NCI-H460 (cell line): ENCODE results near the gene RANBP3. TPM values are rescaled to one million over a fixed set of nuclear protein-coding genes. Genes with fewer than 3 reads are reported as not detected.

Source experiments
- DNase-seq: peaks from one replicate; pipeline ENCODE4 v3.0.0-alpha.2; 2016; ENCODE audit warnings: low read depth; ENCODE audit errors: extremely low read depth
- total RNA-seq: library from RNA; depleted of rRNA; stranded (reverse); fragments of >200 nt; shearing (Covaris generic); gene quantifications from 2 replicates; pipeline ENCODE4 v1.2.3, GENCODE V29; 2014

Gene RANBP3
- total RNA-seq, 1 experiment from 2014 or later, result 32.5 TPM

DNA sequence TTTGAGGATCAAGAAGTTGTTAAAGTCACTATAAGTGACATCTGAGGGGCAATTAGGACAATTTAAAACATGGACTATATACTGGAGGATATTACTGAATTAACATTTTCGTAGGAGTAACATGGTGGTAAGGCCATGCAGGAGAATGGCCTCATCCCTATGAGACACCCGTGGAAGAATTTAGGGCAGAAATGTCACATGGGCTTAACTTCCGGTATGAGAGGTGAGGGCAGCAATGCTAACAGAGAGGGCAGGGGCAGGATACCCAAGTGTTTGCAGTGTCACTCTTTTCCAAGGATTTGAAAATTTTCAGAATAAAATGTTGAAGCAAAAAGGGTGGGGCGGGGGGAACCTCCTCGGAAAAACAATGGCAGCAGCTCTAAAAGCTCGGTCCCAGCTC is 23.6 kb downstream of the RANBP3 start:
- no peak for DNase-seq

DNA sequence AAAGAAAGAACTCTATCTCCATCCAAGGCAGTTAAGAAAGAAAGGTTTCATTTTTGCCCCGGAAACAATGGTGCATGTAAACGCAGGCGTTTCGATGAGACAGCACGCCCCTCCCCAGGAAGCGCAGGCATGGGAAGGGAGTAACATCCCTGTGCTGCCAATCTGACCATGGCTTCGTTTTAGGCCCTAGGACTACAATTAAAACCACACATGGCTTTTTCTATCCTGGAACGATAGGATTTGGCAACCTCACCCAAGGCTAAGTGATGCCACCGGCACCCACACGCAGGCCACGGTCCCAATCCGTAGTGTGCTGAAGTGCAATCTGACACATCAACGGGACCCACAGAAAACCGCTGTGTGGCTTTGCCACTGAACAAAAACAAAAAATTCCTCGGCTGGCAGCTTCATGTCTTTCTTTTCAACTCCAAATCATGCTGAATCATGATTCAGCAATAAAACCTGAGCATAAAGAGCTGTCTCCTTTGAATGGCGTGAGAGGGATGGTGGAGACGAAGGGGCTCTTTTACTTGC is 24.2 kb downstream of the RANBP3 start:
- DNase-seq, result no peak

DNA sequence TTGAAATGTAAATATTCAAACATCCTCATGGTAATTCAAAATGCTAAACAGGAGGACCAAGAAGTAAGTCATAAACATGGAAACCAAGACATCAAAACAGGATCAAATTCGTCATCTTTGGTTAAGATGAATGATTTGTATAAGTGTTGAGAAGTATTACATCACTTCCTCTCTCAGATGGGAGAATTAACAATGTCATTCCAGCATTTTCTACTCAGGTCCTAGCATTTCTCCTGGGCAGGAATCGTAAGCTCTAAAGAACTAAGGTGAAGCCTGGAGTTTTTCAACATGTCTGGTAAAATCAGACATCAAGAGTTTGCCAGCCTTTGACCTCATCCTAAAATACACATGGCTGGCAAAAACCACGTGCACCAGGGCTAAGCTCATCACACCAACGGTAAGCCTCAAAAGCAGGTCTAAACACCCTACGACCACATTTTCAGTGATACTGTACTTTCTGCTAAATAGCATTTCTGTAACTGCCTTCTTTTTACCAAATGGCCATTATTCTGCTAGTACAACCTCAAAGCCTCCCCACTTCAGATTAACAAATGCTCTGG is 24.8 kb downstream of the RANBP3 start:
- no peak for DNase-seq

DNA sequence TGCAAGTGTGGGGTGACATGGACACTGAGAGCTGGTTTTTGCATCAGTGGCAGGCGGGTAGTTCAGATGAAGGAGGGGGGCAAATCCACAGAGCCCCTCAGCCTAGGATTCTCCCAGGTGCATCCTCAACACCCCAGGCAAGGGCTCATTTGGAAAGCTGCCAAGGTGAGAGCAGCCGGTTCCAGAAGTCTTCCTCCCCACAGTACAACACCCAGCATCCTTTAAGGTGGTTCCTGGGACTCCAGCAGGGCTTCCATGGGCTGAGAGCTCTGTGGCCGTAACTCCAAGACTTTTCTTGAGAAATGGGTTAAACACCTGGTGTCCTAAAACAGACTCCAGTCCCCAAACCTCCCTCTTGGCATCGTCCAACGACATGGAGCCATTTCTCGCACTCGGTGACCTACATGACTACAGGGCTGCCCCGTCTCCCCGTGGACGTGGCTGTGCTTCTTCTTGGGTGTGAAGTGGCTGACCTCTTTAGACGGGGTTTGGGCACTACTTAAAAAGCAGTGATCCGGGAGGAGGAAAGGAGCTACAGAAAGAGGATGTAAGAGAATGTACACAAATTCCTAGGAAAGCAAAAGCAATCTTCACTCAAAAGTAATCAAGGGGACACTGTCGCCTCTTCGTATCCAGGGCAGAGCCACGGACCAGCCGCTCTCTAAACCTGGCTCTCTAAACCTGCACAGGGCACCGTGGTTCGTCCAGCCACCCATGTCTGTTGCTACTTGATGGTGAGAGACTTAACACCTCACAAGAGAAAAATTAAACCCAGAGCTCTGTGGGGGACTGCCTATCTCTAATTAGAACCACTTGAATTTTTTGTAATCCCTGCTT is 25.5 kb downstream of the RANBP3 start:
- no peak for DNase-seq

DNA sequence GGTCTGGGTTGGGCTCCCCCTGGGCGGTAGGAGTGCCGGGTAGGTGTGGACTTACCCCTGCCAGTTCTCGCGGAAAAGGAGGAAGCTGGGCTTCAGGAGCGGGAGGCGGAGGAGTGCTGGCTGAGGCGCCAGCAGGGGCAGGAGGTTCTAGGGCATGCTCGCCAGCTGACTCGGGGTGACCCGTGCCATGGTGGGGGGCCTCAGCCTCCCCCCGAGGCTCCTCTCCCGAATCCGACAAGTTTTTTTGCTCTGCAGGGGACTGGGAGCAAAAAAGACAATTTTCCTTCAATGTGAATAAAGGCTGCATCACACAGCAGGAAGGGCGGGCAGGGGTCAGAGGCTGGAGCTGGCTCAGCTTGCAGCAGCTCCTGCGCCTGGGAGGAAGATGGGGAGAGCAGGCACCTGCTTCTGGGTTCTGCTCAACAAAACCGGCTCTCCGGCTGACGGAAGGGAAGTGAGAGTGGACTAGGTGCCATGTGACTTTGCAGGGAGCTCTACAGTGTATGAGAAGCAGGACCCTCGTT is 26.5 kb downstream of the RANBP3 start:
- no peak for DNase-seq

DNA sequence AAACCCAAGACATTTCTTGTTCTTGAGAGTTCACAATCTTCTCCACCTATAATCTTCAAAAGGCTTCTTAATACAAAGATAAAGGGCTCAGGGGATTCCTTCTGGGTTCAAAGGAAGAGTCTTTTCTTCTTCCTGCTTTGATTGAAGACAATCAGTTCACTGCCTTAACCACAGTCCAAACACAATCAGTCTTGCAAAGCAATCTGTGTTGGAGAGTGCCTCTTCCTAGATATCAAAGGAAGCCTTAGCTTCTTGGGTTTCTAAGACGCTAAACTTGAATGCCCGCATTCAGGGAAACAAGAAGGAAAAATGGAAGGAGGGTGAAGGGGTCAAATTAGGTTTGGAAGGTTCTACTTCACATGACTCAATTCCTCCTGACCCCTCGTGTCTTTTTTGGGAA is 27.2 kb downstream of the RANBP3 start:
- DNase-seq, result no peak

DNA sequence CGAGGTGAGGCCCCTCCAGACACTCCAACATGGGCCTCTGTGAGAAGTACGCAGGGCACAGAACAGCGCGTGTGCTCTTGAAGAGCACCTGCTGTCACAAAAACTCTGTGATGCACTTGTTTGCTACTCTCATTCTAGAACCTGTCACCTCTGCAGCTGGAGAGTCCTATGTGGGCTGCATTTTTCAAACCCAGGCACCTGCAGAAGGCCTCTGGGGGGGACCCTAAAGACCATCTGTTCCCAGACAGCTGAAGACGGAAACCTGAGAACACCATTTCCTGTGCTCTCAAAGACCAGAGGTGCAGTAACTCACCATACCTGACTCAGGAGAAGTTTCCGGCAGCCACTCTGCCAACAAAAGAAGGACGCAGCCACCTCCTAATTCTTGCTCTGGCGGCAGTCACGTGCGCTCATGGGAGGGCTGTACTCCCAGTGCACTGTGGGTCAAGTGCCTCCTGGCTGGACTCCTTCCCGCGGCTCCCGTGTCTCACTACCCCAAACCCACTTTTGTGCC is 28.1 kb downstream of the RANBP3 start:
- no peak for DNase-seq

DNA sequence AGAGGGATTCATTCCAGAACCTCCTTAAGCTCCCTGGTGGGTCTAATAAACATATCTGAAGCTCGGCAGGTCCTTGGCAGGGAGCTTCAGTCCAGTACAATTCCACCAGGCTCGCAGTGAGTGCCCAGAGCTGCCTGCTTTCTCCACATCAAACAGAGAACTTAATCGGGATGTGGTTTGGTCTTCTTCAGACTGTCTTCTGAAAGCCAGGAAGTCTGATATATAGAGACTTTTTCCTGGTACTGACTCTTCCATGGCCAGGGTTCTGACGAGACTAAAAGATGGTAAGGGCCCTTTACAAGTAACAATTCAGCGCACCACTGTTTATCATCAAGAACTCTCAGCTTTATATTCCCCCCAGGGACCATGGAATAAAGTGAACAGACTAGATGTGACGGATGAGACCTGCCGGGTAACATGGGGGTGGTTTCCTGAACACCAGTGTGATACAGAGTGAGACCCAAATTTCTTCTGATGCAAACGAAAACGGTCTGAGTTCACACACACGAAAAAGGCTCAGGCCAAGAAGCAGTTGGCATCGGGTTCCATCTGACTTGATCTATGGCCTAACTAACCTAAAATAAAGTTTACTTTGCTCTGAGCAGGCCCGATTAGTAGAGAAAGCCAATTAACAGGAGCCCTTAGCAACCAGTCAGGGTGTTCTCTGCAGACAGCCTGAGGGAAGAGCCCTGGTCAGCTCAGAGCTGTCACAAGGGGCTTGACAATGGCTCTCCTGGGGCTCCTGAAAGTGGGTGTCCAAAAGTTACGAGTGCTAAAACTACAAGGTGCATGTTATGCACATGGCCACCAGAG is 29.0 kb downstream of the RANBP3 start:
- DNase-seq, result no peak

DNA sequence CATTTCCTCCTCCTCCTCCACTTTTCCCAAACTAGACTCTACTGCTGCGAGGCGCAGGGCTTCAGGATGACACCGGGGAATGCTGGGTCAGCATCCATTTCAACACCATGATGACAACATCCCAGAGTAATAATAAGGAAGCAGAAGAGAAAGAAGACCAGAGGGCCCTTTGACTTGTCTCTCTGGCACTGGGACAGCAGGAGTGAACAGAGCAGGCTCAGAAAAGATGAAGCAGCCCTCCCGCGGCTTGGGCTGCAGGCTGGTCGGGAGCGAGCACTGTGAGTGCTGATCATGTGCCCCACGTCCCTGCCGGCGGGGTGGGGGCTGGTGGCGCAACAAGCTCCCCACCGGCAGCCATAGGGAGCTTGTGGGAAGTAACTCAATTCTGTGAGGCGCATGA is 30.5 kb downstream of the RANBP3 start:
- no peak for DNase-seq

DNA sequence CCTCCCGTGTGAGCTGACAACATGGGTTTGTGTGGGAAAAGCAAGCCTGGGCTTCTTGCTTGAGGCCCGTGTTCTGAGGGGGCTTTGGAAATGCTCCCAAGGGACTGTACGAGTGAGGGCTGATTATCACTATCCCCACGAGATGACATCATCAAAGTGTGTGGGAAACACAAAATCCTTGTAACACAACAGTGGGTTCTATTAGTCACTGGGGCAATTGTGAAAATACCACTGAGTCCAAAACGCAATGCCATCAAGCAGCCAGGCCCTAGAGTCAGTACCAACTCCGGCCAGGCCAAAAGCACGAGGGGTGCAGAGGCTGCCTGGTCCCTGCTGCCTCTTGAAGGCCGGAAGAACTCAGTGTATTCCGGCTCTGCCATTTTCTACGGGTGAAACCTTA is 34.3 kb downstream of the RANBP3 start:
- DNase-seq, result no peak

DNA sequence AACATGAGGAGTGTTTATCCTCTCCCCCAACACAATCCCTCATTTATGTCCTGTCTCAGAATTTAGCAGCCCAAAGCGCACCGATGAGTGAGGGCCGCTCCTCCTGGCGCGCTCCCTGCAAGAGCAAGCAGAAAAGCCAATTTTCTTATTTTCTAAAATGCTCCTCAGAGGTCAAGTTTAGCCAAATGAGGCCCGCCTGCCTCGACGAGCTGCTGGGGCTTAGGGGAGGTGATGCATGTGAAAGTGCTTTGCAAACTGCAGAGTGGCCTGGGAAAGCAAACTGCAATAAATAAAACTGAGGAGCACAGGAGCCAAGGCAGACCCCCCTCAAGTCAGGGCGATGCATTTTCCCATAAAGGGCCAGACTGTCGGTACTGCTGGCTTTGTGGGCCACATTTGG is 34.9 kb downstream of the RANBP3 start:
- no peak for DNase-seq

DNA sequence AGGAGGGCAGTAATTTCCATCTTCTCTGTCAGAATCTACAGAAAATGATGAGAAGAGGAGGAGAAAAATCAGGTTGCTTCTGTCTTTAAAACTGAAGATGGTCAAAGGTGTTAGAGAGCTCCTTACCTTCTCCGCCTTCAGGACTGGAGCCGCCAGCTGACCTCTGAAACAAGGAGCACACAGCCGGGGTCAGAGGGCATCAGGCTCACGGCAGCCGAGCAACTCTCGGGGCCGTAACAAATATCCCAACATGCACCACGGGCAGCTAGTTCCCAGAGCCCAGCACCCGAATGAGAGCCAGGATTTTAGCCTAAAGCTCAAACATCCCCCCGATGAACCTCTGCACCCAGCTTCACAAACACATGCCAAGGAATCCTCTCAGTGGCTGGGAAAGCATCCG is 36.3 kb downstream of the RANBP3 start:
- no peak for DNase-seq

DNA sequence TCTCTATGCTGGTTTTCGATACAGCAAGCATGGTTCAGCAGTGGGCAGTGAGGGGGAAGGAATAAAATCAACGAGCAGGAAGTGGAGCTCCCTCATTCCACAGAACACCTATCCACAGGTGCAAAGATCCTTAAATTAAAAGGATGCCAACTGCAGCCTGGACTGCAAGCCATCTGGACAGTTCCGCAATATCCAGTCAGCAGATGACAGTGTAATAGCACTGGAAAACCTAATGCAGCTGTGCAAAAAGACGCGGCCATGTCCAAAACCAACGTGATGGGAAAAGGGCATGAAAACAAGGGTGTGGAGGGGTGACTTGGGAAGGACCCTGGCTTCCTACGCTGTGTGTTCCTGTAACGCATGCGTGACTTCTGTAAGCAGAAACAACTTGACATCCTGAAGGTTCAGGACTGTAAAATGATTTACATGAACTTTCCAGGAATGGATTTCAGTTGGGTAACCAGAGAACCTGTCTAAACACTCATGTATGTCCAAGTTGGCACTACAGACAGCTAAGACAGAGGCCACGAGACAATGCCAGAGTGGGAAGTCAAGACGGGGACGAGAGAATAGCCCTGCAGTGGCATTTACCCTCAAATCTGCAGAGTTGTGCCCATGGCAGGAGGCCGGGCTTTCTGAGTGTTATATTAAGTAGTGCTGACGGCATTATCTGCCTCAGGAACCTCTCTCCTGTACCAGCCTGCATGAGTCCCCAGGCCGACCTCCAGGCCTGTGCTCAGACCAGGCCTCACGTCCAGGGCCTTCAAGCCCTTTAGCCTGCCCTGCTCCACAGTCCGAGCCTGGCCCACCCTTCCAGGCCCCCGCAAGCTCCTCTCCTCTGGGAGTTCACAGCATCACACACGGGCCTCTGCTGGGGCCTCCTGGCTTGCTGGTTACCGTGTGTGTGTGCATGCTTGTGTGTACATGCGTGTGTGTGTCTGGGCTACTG is 37.4 kb downstream of the RANBP3 start:
- no peak for DNase-seq

DNA sequence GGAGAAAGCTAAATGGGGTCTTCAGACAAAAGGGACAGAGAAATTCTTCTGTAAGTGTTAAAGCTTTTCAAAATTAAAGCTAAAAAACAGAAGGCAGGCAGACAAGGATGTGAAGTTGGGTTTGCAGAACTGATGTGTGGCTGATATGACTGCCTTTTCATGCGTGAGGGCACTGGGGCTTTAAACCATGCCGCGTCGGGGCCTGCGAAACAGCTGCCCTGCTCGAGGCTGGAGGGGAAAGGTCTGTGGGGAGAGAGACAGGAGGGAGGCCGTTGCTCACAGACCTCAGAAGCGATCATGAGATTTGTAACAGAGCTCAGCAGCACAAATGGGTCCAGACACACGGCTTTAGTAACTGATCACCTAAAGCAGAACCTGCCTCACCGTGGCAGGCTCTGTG is 40.4 kb downstream of the RANBP3 start:
- no peak for DNase-seq

DNA sequence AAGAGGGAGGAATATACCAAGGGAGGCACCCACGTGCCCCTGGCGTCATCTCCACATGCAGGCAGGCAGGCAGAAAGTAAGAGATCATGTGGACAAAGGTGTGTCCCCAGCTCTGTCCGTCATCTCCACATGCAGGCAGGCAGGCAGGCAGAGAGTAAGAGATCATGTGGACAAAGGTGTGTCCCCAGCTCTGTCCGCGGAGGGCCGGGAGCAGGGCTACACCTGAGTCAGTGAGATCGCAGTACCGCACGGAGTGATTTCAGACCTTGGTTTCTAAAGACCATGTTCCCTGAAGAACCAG is 41.7 kb downstream of the RANBP3 start:
- DNase-seq, result no peak

DNA sequence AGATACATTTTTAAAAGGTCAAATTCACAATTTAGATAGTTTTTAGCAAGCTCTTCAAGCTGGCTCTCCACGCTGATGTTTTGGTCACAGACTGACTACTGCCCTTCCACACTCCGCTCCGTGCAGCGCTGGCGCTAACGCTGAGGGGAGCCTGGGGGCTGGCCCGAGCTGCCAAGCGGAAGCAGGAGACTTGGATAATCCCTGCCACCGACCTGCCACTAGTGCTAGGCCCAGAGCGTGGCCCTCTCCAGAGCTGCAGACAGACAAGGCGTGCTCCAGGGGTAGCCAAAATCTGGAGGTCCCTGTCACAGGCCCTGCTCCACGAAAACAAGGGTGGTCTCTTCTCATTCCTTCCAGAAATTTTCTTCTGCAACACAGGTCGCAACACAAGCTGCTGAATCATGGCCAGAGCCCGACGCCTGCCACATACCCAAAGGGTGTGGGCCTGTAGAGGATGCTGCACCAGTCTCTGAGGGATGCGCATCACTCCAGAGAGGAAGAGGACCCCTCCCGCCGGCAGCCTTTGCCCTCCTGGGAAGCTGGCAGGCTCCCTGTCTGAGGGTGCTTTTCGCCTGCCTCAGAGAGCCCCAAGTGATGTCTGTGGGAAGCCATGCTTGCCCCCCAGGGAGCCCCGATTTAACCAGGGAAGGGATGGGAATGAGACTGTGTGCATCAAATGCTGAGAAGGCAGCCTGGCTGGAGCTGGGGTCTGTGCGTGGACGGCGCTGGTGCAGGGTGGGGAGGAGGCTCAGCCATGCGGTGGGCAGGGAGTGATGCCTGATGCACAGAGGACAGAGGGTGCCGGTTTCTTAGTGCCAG is 42.3 kb downstream of the RANBP3 start:
- no peak for DNase-seq

DNA sequence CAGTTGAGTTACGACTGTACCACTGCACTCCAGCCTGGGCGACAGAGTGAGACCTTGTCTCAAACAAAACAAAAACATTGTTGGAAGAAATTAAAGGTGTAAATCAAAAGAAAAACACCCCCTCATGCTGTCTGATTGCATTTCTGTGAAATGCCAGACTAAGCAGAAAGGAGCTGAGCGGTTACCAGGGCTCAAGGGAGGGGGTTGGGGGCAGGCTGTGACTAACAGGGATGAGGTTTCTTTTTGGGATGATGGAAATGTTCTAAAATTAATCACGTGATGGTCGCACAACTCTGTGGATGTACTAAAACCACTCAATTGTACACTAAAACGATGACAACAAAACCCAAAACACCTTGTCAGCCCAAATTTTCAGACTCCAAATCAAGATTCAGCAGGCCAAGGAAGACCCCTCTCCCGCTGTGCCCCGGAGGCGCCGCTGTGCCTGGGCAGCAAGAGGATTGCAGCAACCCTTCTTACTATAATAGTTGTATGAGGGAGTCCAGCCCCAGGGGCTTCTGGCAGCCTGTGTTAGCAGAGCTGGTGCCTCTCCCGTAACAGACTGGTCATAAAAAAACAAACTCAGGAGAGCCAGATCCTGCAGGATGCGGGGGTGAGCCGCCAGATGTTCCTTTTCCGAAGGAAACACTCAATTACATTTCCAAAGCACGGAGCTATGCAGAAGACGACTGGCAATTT is 43.0 kb downstream of the RANBP3 start:
- no peak for DNase-seq

DNA sequence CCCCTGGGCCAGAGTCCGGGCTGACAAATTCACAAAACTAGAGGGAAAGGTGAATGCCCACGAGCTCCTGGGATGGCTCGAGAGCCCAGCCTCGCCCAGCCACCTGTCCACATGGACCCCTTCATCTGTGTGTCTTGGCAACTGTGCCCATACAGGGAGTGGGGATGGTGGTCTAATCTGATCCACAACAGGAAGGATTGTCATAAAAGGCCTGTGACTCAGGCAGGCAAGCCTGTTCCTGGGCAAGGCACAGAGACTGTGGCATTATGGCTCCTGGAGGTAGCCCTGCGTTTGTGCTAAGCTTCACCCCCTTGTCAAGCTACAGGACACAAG is 43.9 kb downstream of the RANBP3 start:
- DNase-seq, result no peak
